Thyroid gland (tissue), 4 donors: ENCODE results near the gene TNFSF10. TPM values are rescaled to one million over a fixed set of nuclear protein-coding genes. Genes with fewer than 3 reads are reported as not detected.

Source experiments
- DNase-seq, 2 donors: peaks; one replicate each; pipeline ENCODE4 v3.0.0-alpha.2; 2019
- H3K27ac ChIP-seq, 3 donors: fragments of 200-600 bp; sonication (generic); 1 replicate in 2 of 3; 2 replicates in 1 of 3; pipeline ENCODE4 v1.5.1; 2016 to 2019; ENCODE audit warnings: mild to moderate bottlenecking in 1 of 3, moderate library complexity in 1 of 3
- H3K27me3 ChIP-seq: fragments of 200-600 bp; sonication (generic); one replicate; pipeline ENCODE4 v1.5.1; 2019
- H3K36me3 ChIP-seq, 2 donors: fragments of 200-600 bp; sonication (generic); one replicate each; pipeline ENCODE4 v1.5.1; 2016 to 2019
- H3K4me1 ChIP-seq, 2 donors: fragments of 200-600 bp; sonication (generic); one replicate each; pipeline ENCODE4 v1.5.1; 2017 to 2019
- H3K4me3 ChIP-seq, 3 donors: fragments of 200-600 bp; sonication (generic); replicated peaks in 1 of 3; 1 replicate in 2 of 3; 2 replicates in 1 of 3; pipeline ENCODE4 v1.5.1; 2016; ENCODE audit warnings: mild to moderate bottlenecking in 1 of 3
- H3K9me3 ChIP-seq: fragments of 200-600 bp; sonication (generic); one replicate; pipeline ENCODE4 v1.5.1; 2017
- CTCF ChIP-seq, 6 experiments: fragments of 200-600 bp in 3 of 6; fragments of 450-650 bp in 3 of 6; sonication (generic) in 3 of 6; IDR thresholded peaks; one replicate each; pipeline ENCODE4 v1.5.1; 2016 to 2019; ENCODE audit warnings: antibody characterized with exemption in 6 of 6, mild to moderate bottlenecking in 2 of 6, inconsistent platforms in 1 of 6, moderate library complexity in 1 of 6
- POLR2A ChIP-seq, 2 donors: fragments of 450-650 bp; IDR thresholded peaks; one replicate each; pipeline ENCODE4 v1.6.1; 2017; ENCODE audit warnings: antibody characterized with exemption in 2 of 2, mild to moderate bottlenecking in 2 of 2, moderate library complexity in 1 of 2
- WGBS, 2 donors: methylation state at CpG; one replicate each; pipeline ENCODE4 v1.1.5; 2017; 5-methylcytosine and 5-hydroxymethylcytosine counted together
- intact Hi-C: fragments of 100-400 bp; cut with DNase I; formaldehyde crosslinking; loops from one replicate; pipeline ENCODE4 v1.15.1; 2023
- total RNA-seq, 4 donors: library from RNA; depleted of rRNA; stranded (reverse); fragments of >200 nt; gene quantifications; one replicate each; pipeline ENCODE4 v1.2.3, GENCODE V29; 2016

The TNFSF10 gene
- total RNA-seq, 4 donors from 2014 or later, result 24.4 to 178 (median 61.7) TPM

GRCh38 chr3:172543884-172544283, 20.7 kb upstream of the TNFSF10 start:
- TF ChIP-seq POLR2A (IDR thresholded peaks at IDR 0.05), result no peak
- WGBS, 2 donors, result 25 to 37% methylated on average over 2 of the region's 2 CpGs
- Histone ChIP-seq H3K4me3 (no peak overlapping the region), H3K36me3 (no peaks in the 10 kb centered on the region), H3K27ac (no peak overlapping the region), H3K4me1 (peaks cover 13 to 19% of the 10 kb centered on the region in 2 donors), H3K27me3 (no peaks in the 10 kb centered on the region), H3K9me3 (no peaks in the 10 kb centered on the region)
- intact Hi-C loops, result no loop called here
- no peak for DNase-seq

- no peaks in the 10 kb centered on the region for H3K36me3 ChIP-seq
- WGBS, 2 donors, result 20 to 21% methylated on average over 1 of the region's 1 CpG
- H3K27me3 ChIP-seq, result no peaks in the 10 kb centered on the region
- TF ChIP-seq CTCF (IDR thresholded peaks at IDR 0.05), result no peak
- TF ChIP-seq POLR2A (IDR thresholded peaks at IDR 0.05), result no peak
- no peak overlapping the region for H3K4me3 ChIP-seq
- intact Hi-C loops, result no loop called here
- no peak for DNase-seq
- H3K9me3 ChIP-seq, result no peaks in the 10 kb centered on the region
- peaks cover 13 to 19% of the 10 kb centered on the region in 2 donors for H3K4me1 ChIP-seq
- H3K27ac ChIP-seq, result peak overlapping the region in 2 of 3 donors; percentile 35 to 40
Measured at GRCh38 chr3:172543419-172543818, 20.2 kb upstream of the TNFSF10 start.

- Histone ChIP-seq H3K4me1 (peaks cover 13 to 19% of the 10 kb centered on the region in 2 donors), H3K9me3 (no peaks in the 10 kb centered on the region), H3K36me3 (no peaks in the 10 kb centered on the region), H3K27ac (peak overlapping the region in 1 of 3 donors; percentile 35), H3K27me3 (no peaks in the 10 kb centered on the region), H3K4me3 (no peak overlapping the region)
- intact Hi-C loops, result no loop called here
- TF ChIP-seq CTCF (IDR thresholded peaks at IDR 0.05), result no peak
- TF ChIP-seq POLR2A (IDR thresholded peaks at IDR 0.05), result no peak
- WGBS, 2 donors, result 29 to 31% methylated on average over 3 of the region's 3 CpGs
- no peak for DNase-seq
Measured at GRCh38 chr3:172542999-172543398, 19.8 kb upstream of the TNFSF10 start.

- peak overlapping the region in 2 of 3 donors; percentile 31 to 35 for H3K27ac ChIP-seq
- intact Hi-C loops, result no loop called here
- no peaks in the 10 kb centered on the region for H3K27me3 ChIP-seq
- peaks cover 13 to 19% of the 10 kb centered on the region in 2 donors for H3K4me1 ChIP-seq
- H3K36me3 ChIP-seq, result no peaks in the 10 kb centered on the region
- no peak for TF ChIP-seq POLR2A (IDR thresholded peaks at IDR 0.05)
- TF ChIP-seq CTCF (IDR thresholded peaks at IDR 0.05), result no peak
- DNase-seq, result no peak
- no peaks in the 10 kb centered on the region for H3K9me3 ChIP-seq
- H3K4me3 ChIP-seq, result no peak overlapping the region
Measured at GRCh38 chr3:172541945-172542488, 18.8 kb upstream of the TNFSF10 start.

- intact Hi-C loops, result no loop called here
- no peak overlapping the region for H3K27ac ChIP-seq
- no peak overlapping the region for H3K4me3 ChIP-seq
Measured at GRCh38 chr3:172540049-172540448, 16.8 kb upstream of the TNFSF10 start.

More at GRCh38 chr3:172540049-172540448, 16.8 kb upstream of the TNFSF10 start:
- WGBS, 2 donors, result 96% methylated on average over 1 of the region's 1 CpG
- Histone ChIP-seq H3K4me1 (peaks cover 13 to 19% of the 10 kb centered on the region in 2 donors), H3K36me3 (no peaks in the 10 kb centered on the region), H3K27me3 (no peaks in the 10 kb centered on the region), H3K9me3 (no peaks in the 10 kb centered on the region)
- TF ChIP-seq POLR2A (IDR thresholded peaks at IDR 0.05) (no peak), CTCF (IDR thresholded peaks at IDR 0.05) (no peak)
- no peak for DNase-seq
